Activated CD4-positive, alpha-beta T cell treated with anti-CD3 and anti-CD28 coated beads, Interleukin-2, Interleukin-6, amounts not matched to agents 100 ng/mL and 50 ng/mL, durations not matched to agents 16 hours and 8 hours (primary cell): ENCODE measurements around the gene BIRC5.

ENCODE experiments used
- DNase-seq: peaks from one replicate; pipeline ENCODE4 v3.0.0-alpha.2; 2020

BIRC5 gene

GRCh38 chr17:78258323-78259191, 44.5 kb downstream of the BIRC5 start:
- DNase-seq, result peak; percentile 84

- DNase-seq, result no peak
Observed at GRCh38 chr17:78259192-78259554, 45.1 kb downstream of the BIRC5 start.

GRCh38 chr17:78263063-78263735, 49.1 kb downstream of the BIRC5 start:
- peak; percentile 54 for DNase-seq

- no peak for DNase-seq
Observed at GRCh38 chr17:78263736-78264340, 49.8 kb downstream of the BIRC5 start.

- DNase-seq, result no peak
Observed at GRCh38 chr17:78264590-78264989, 50.5 kb downstream of the BIRC5 start.

- DNase-seq, result no peak
Observed at GRCh38 chr17:78265121-78265520, 51.1 kb downstream of the BIRC5 start.

- no peak for DNase-seq
Observed at GRCh38 chr17:78266231-78266631, 52.2 kb downstream of the BIRC5 start.

- no peak for DNase-seq
Observed at GRCh38 chr17:78266771-78267170, 52.7 kb downstream of the BIRC5 start.

GRCh38 chr17:78267253-78268073, 53.4 kb downstream of the BIRC5 start:
- DNase-seq, result no peak

- DNase-seq, result no peak
Observed at GRCh38 chr17:78268191-78268874, 54.3 kb downstream of the BIRC5 start.

- no peak for DNase-seq
Observed at GRCh38 chr17:78268951-78269905, 55.2 kb downstream of the BIRC5 start.

GRCh38 chr17:78269955-78270381, 55.9 kb downstream of the BIRC5 start:
- DNase-seq, result no peak

- DNase-seq, result no peak
Observed at GRCh38 chr17:78271419-78272170, 57.5 kb downstream of the BIRC5 start.

GRCh38 chr17:78272181-78272913, 58.3 kb downstream of the BIRC5 start:
- DNase-seq, result no peak

- DNase-seq, result no peak
Observed at GRCh38 chr17:78272914-78273258, 58.8 kb downstream of the BIRC5 start.

- DNase-seq, result no peak
Observed at GRCh38 chr17:78273813-78274212, 59.8 kb downstream of the BIRC5 start.
